ENCODE results near the gene RABL2B. TPM values are rescaled to one million over a fixed set of nuclear protein-coding genes. Genes with fewer than 3 reads are reported as not detected.
"Not testable (repeated sequence)": the region's sequence is repeated elsewhere in the genome, so short reads cannot be mapped to it uniquely, and the experiment has no call there.

RABL2B gene
- total RNA-seq, 4 donors from 2014 or later: 7.8 to 18.2 (median 13.2) TPM

DNA sequence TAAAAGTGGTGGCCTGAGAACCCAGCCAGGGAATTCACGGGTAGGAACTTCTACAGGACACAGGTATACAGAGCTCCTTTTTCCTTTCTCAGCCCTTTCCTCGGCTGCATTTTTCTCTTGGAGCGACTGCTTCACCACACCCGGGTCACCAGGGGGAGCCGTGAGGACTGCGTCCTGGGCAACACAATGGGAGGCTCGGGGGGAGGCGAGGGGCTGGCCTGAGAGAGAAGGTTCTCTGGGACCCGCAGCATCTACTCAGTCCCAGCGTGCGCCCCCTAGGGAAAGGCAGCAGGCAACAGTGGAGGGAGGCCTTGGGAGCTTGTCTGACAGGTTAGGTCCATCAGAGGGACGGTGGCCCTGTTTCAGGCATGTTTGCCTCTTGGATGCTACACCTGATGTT, 8.3 kb downstream of the RABL2B start:
- TF ChIP-seq, protein P1, sequence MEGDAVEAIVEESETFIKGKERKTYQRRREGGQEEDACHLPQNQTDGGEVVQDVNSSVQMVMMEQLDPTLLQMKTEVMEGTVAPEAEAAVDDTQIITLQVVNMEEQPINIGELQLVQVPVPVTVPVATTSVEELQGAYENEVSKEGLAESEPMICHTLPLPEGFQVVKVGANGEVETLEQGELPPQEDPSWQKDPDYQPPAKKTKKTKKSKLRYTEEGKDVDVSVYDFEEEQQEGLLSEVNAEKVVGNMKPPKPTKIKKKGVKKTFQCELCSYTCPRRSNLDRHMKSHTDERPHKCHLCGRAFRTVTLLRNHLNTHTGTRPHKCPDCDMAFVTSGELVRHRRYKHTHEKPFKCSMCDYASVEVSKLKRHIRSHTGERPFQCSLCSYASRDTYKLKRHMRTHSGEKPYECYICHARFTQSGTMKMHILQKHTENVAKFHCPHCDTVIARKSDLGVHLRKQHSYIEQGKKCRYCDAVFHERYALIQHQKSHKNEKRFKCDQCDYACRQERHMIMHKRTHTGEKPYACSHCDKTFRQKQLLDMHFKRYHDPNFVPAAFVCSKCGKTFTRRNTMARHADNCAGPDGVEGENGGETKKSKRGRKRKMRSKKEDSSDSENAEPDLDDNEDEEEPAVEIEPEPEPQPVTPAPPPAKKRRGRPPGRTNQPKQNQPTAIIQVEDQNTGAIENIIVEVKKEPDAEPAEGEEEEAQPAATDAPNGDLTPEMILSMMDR (IDR thresholded peaks at IDR 0.05): peak in 4 of 5 experiments; percentile 17 to 28 (median 26)
- H3K36me3 ChIP-seq; H3K27ac ChIP-seq; H3K4me3 ChIP-seq; H3K27me3 ChIP-seq; intact Hi-C loops (cut with DNase I; ENCODE audit: low total_unique reads); H3K4me1 ChIP-seq; H3K9me3 ChIP-seq; in situ Hi-C loops (cut with MboI; ENCODE audit: low pct_ligation_motif_present in 1 of 4, low pct_unique_long_range_greater_than_20kb in 1 of 4, low sequenced_read_pairs in 3 of 4): not testable (repeated sequence)
- WGBS, 2 donors (ENCODE audit: low coverage in 1 of 2): 14% methylated on average over 12 of the region's 12 CpGs; no CpG with 5 or more reads in 1 of the 2 donors
- DNase-seq: peak; percentile 45

DNA sequence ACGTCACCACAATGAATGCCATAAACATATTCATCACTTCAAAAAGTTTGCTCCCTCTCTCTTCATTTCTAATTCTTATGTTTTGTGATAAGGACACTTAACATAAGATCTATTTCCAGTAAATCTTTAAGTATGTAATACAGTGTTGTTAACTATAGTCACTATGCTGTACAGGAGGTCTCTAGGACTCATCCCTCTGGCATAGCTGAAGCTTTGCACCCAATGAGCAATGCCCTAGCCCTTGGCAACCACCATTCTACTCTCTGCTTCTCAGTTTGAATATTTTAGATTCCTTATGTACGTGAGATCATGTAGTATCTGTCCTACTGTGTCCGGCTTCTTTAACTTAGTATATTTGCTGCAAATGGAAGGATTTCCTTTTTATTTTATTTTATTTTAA, 19.1 kb downstream of the RABL2B start:
- H3K36me3 ChIP-seq; in situ Hi-C loops (cut with MboI; ENCODE audit: low pct_ligation_motif_present in 1 of 4, low pct_unique_long_range_greater_than_20kb in 1 of 4, low sequenced_read_pairs in 3 of 4); intact Hi-C loops (cut with DNase I; ENCODE audit: low total_unique reads); DNase-seq; H3K9me3 ChIP-seq; H3K27me3 ChIP-seq; H3K4me1 ChIP-seq; H3K4me3 ChIP-seq; H3K27ac ChIP-seq: not testable (repeated sequence)
- 62 to 94% methylated on average over 2 to 3 of the region's 3 CpGs for WGBS, 2 donors (ENCODE audit: low coverage in 1 of 2)

DNA sequence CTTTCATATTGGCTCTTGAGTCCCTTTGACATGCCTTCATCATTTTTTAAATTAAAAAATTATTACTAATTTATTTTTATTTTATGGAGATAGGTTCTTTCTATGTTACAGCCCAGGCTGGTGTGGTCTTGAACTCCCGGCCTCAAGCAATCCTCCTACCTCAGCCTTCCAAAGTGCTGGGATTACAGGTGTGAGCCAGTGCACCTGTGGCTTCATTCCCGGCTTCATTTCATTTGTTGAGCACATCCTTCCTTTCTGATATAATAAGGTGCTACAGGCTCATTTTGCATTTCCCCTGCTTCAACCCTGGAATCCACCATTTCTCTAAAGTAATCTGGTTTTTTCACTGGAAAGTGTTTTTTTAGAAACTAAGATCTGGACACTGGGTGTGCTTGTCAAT, 21.6 kb downstream of the RABL2B start:
- intact Hi-C loops (cut with DNase I; ENCODE audit: low total_unique reads); H3K9me3 ChIP-seq; in situ Hi-C loops (cut with MboI; ENCODE audit: low pct_ligation_motif_present in 1 of 4, low pct_unique_long_range_greater_than_20kb in 1 of 4, low sequenced_read_pairs in 3 of 4); H3K4me3 ChIP-seq; H3K4me1 ChIP-seq; DNase-seq; H3K27me3 ChIP-seq; H3K27ac ChIP-seq; H3K36me3 ChIP-seq: not testable (repeated sequence)
- 89 to 100% methylated on average over 2 of the region's 2 CpGs for WGBS, 2 donors (ENCODE audit: low coverage in 1 of 2)

DNA sequence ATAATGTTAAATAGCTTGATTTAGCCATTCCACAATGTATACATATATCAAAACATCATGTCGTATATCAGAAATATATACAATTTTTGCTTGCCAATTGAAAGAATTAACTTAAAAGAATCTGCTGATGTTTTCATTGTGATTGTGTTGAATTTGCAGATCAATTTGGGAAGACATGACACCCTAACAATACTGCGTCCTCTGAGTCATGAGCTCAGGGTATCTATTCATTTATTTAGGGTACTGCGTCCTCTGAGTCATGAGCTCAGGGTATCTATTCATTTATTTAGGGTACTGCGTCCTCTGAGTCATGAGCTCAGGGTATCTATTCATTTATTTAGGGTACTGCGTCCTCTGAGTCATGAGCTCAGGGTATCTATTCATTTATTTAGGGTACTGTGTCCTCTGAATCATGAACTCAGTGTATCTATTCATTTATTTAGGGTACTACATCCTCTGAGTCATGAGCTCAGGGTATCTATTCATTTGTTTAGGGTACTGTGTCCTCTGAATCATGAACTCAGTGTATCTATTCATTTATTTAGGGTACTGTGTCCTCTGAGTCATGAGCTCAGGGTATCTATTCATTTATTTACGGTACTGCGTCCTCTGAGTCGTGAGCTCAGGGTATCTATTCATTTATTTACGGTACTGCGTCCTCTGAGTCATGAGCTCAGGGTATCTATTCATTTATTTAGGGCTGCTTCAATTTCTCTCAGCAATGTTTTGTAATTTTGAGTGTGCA, 23.7 kb downstream of the RABL2B start:
- H3K36me3 ChIP-seq; H3K27me3 ChIP-seq; H3K4me1 ChIP-seq; H3K9me3 ChIP-seq; DNase-seq; H3K4me3 ChIP-seq; H3K27ac ChIP-seq; intact Hi-C loops (cut with DNase I; ENCODE audit: low total_unique reads); in situ Hi-C loops (cut with MboI; ENCODE audit: low pct_ligation_motif_present in 1 of 4, low pct_unique_long_range_greater_than_20kb in 1 of 4, low sequenced_read_pairs in 3 of 4): not testable (repeated sequence)
- 55 to 82% methylated on average over 2 to 10 of the region's 10 CpGs for WGBS, 2 donors (ENCODE audit: low coverage in 1 of 2)

DNA sequence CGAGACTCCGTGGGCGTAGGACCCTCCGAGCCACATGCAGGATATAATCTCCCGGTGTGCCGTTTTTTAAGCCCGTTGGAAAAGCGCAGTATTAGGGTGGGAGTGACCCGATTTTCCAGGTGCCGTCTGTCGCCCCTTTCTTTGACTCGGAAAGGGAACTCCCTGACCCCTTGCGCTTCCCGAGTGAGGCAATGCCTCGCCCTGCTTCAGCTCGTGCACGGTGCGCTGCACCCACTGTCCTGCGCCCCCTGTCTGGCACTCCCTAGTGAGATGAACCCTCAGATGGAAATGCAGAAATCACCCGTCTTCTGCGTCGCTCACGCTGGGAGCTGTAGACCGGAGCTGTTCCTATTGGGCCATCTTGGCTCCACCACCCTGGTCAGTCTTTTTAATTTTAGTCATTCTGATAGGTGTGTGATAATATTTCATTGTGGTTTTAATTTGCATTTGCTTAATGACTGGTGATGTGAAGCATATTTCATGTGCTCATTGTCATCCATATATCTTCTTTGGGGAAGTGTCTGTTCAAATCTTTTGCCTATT, 26.4 kb downstream of the RABL2B start:
- in situ Hi-C loops (cut with MboI; ENCODE audit: low pct_ligation_motif_present in 1 of 4, low pct_unique_long_range_greater_than_20kb in 1 of 4, low sequenced_read_pairs in 3 of 4); H3K27me3 ChIP-seq; H3K36me3 ChIP-seq; intact Hi-C loops (cut with DNase I; ENCODE audit: low total_unique reads); H3K9me3 ChIP-seq; H3K4me1 ChIP-seq: not testable (repeated sequence)
- Histone ChIP-seq H3K27ac (peak overlapping the region; percentile 44 to 79 (median 61)), H3K4me3 (peak overlapping the region; percentile 27 to 69 (median 46))
- peak; percentile 65 for DNase-seq
- 12 to 40% methylated on average over 1 to 23 of the region's 24 CpGs for WGBS, 2 donors (ENCODE audit: low coverage in 1 of 2)
- TF ChIP-seq, protein P1 (IDR thresholded peaks at IDR 0.05): peak in 3 of 5 experiments; percentile 32 to 47 (median 33)

DNA sequence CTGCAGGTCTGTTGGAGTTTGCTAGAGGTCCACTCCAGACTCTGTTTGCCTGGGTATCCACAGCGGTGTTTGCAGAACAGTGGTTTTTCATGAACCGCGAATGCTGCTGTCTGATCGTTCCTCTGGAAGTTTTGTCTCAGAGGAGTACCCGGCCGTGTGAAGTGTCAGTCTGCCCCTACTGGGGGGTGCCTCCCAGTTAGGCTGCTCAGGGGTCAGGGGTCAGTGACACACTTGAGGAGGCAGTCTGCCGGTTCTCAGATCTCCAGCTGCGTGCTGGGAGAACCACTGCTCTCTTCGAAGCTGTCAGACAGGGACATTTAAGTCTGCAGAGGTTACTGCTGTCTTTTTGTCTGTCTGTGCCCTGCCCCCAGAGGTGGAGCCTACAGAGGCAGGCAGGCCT, 27.0 kb downstream of the RABL2B start:
- not testable (repeated sequence) for H3K27me3 ChIP-seq

DNA sequence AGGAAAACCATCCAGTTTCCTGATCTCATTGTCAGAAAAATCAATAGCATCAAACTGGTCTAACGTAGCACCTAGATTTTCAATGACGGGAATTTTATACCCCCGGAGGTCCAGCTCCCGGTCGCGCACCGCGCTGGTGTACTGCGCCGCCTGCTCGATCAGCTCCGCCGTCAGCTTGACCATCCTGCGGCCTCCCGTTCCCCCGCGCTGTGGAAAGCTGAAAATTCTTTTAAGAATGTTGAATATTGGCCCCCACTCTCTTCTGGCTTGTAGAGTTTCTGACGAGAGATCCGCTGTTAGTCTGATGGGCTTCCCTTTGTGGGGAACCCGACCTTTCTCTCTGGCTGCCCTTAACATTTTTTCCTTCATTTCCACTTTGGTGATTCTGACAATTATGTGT, 28.2 kb downstream of the RABL2B start:
- H3K4me1 ChIP-seq; intact Hi-C loops (cut with DNase I; ENCODE audit: low total_unique reads); H3K9me3 ChIP-seq; H3K36me3 ChIP-seq; DNase-seq; H3K4me3 ChIP-seq; H3K27ac ChIP-seq; H3K27me3 ChIP-seq; in situ Hi-C loops (cut with MboI; ENCODE audit: low pct_ligation_motif_present in 1 of 4, low pct_unique_long_range_greater_than_20kb in 1 of 4, low sequenced_read_pairs in 3 of 4): not testable (repeated sequence)
- 92 to 98% methylated on average over 20 of the region's 20 CpGs for WGBS, 2 donors (ENCODE audit: low coverage in 1 of 2)

More for the DNA sequence above, 27.0 kb downstream of the RABL2B start:
- in situ Hi-C loops (cut with MboI; ENCODE audit: low pct_ligation_motif_present in 1 of 4, low pct_unique_long_range_greater_than_20kb in 1 of 4, low sequenced_read_pairs in 3 of 4); intact Hi-C loops (cut with DNase I; ENCODE audit: low total_unique reads); DNase-seq; H3K36me3 ChIP-seq; H3K4me1 ChIP-seq; H3K27ac ChIP-seq; H3K9me3 ChIP-seq: not testable (repeated sequence)
- 0% methylated on average over 1 of the region's 9 CpGs; no CpG with 5 or more reads in 1 of the 2 donors for WGBS, 2 donors (ENCODE audit: low coverage in 1 of 2)
- H3K4me3 ChIP-seq: peak overlapping the region in 1 of 4 donors; percentile 69

DNA sequence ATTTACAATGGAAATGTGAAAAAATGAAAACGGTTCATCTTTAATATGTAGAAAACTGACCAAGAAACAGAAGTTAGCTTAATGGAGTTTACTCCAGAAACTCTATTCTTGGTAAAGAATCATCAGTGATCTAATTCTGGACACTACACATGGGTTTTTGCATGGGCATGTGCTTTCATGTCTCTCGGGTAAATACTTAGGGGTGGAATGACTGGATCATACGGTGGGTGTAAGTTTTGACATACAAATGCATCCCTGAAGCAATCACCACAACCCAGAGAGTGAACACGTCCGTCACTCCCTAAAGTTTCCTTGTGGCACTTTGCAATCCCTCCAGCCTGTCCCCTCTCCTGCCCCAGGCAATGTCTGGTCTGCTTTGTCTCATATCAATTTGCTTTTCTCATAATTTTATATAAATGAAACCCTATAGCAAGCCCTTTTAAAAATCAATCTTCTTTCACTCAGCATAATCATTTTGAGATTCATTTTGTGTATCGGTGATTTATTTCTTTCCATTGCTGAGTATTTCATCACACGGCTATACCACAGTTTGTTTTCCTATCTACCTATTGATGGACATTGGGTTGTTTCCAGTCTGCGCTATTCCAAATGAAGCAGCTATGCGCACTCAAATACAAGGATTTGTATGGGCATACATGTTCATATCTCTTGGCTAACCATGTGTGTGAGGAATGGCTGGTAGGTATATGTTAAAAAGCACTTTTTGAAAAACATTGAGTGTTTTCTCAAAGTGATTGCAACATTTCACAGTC, 33.9 kb downstream of the RABL2B start:
- H3K9me3 ChIP-seq; H3K4me3 ChIP-seq; H3K4me1 ChIP-seq; H3K27me3 ChIP-seq; H3K36me3 ChIP-seq; DNase-seq; in situ Hi-C loops (cut with MboI; ENCODE audit: low pct_ligation_motif_present in 1 of 4, low pct_unique_long_range_greater_than_20kb in 1 of 4, low sequenced_read_pairs in 3 of 4); intact Hi-C loops (cut with DNase I; ENCODE audit: low total_unique reads); H3K27ac ChIP-seq: not testable (repeated sequence)
- WGBS, 2 donors (ENCODE audit: low coverage in 1 of 2): 68 to 76% methylated on average over 8 to 9 of the region's 9 CpGs

DNA sequence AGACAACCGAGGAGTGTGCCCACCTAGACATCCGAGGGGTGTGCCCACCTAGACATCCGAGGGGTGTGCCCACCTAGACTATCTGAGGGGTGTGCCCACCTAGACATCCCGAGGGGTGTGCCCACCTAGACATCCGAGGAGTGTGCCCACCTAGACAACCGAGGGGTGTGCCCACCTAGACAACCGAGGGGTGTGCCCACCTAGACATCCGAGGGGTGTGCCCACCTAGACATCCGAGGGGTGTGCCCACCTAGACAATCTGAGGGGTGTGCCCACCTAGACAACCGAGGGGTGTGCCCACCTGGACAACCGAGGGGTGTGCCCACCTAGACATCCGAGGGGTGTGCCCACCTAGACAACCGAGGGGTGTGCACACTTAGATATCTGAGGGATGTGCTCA, 34.8 kb downstream of the RABL2B start:
- H3K27me3 ChIP-seq; DNase-seq; H3K4me1 ChIP-seq; in situ Hi-C loops (cut with MboI; ENCODE audit: low pct_ligation_motif_present in 1 of 4, low pct_unique_long_range_greater_than_20kb in 1 of 4, low sequenced_read_pairs in 3 of 4); intact Hi-C loops (cut with DNase I; ENCODE audit: low total_unique reads); H3K9me3 ChIP-seq; H3K4me3 ChIP-seq; H3K36me3 ChIP-seq; H3K27ac ChIP-seq: not testable (repeated sequence)
- WGBS, 2 donors (ENCODE audit: low coverage in 1 of 2): 63% methylated on average over 11 of the region's 13 CpGs; no CpG with 5 or more reads in 1 of the 2 donors

All from transverse colon (tissue), 4 donors.